ENCODE results near the gene IGF1R. TPM values are rescaled to one million over a fixed set of nuclear protein-coding genes. Genes with fewer than 3 reads are reported as not detected.

The IGF1R gene
- polyA plus RNA-seq, 1 experiment = 36.2 TPM

- Histone ChIP-seq H3K36me3 (ENCODE audit: control insufficient read depth, insufficient read depth, low read length) (no peaks in the 10 kb centered on the region), H3K27me3 (ENCODE audit: control insufficient read depth, insufficient read depth, low read length) (no peaks in the 10 kb centered on the region), H3K4me3 (ENCODE audit: low read depth, low read length) (peak overlapping the region; percentile 19)
- TF ChIP-seq CTCF (IDR thresholded peaks at IDR 0.05; ENCODE audit: insufficient read depth, low read depth, low read length) = no peak
- DNase-seq (ENCODE audit: low read depth) = no peak
- ChIA-PET POLR2A (no interaction called here), CTCF (interaction anchor here (0.9 to 1.7 kb wide), 3 partner anchors 28 to 75 kb away, joined by 3 to 5 read pairs (median 4); no protein-coding TSS in a partner anchor)
Observed at GRCh38 chr15:98853617-98854420, 205.5 kb downstream of the IGF1R start.

GRCh38 chr15:98854496-98854895 is 206.2 kb downstream of the IGF1R start:
- Histone ChIP-seq H3K4me3 (ENCODE audit: low read depth, low read length) (no peak overlapping the region), H3K27me3 (ENCODE audit: control insufficient read depth, insufficient read depth, low read length) (no peaks in the 10 kb centered on the region), H3K36me3 (ENCODE audit: control insufficient read depth, insufficient read depth, low read length) (no peaks in the 10 kb centered on the region)
- DNase-seq (ENCODE audit: low read depth) = no peak
- CTCF ChIA-PET = interaction anchor here (1.4 to 1.7 kb wide), 3 partner anchors 50 to 76 kb away, joined by 3 to 5 read pairs (median 4); no protein-coding TSS in a partner anchor
- POLR2A ChIA-PET = no interaction called here
- TF ChIP-seq CTCF (IDR thresholded peaks at IDR 0.05; ENCODE audit: insufficient read depth, low read depth, low read length) = no peak

- H3K4me3 ChIP-seq (ENCODE audit: low read depth, low read length) = no peak overlapping the region
- POLR2A ChIA-PET = no interaction called here
- no peak for TF ChIP-seq CTCF (IDR thresholded peaks at IDR 0.05; ENCODE audit: insufficient read depth, low read depth, low read length)
- no peaks in the 10 kb centered on the region for H3K27me3 ChIP-seq (ENCODE audit: control insufficient read depth, insufficient read depth, low read length)
- CTCF ChIA-PET = interaction anchor here (1.2 to 3.1 kb wide), 8 partner anchors 40 to 221 kb away, joined by 3 to 22 read pairs (median 5); partner anchors contain the start of gene IGF1R
- H3K36me3 ChIP-seq (ENCODE audit: control insufficient read depth, insufficient read depth, low read length) = no peaks in the 10 kb centered on the region
- DNase-seq (ENCODE audit: low read depth) = no peak
Observed at GRCh38 chr15:98855067-98855814, 206.9 kb downstream of the IGF1R start.

- Histone ChIP-seq H3K4me3 (ENCODE audit: low read depth, low read length) (no peak overlapping the region), H3K27me3 (ENCODE audit: control insufficient read depth, insufficient read depth, low read length) (no peaks in the 10 kb centered on the region), H3K36me3 (ENCODE audit: control insufficient read depth, insufficient read depth, low read length) (no peaks in the 10 kb centered on the region)
- ChIA-PET CTCF (interaction anchor here (0.6 to 3.1 kb wide), 11 partner anchors 12 to 428 kb away, joined by 3 to 22 read pairs (median 3); partner anchors contain the start of gene IGF1R), POLR2A (interaction anchor here (1.0 kb wide), 1 partner anchor 99 kb away, joined by 10 read pairs; no protein-coding TSS in a partner anchor)
- DNase-seq (ENCODE audit: low read depth) = no peak
- no peak for TF ChIP-seq CTCF (IDR thresholded peaks at IDR 0.05; ENCODE audit: insufficient read depth, low read depth, low read length)
Observed at GRCh38 chr15:98855815-98856531, 207.6 kb downstream of the IGF1R start.
